CD4-positive, alpha-beta T cell treated with Interferon alpha-2 for 1 hour (primary cell): Measurements from ENCODE around the gene EYA2.
"Not testable (repeated sequence)": the region's sequence is repeated elsewhere in the genome, so short reads cannot be mapped to it uniquely, and the experiment has no call there.

Experiments
- DNase-seq, 2 donors: peaks; one replicate each; pipeline ENCODE4 v3.0.0-alpha.2; 2020 to 2022

Gene EYA2, protein sequence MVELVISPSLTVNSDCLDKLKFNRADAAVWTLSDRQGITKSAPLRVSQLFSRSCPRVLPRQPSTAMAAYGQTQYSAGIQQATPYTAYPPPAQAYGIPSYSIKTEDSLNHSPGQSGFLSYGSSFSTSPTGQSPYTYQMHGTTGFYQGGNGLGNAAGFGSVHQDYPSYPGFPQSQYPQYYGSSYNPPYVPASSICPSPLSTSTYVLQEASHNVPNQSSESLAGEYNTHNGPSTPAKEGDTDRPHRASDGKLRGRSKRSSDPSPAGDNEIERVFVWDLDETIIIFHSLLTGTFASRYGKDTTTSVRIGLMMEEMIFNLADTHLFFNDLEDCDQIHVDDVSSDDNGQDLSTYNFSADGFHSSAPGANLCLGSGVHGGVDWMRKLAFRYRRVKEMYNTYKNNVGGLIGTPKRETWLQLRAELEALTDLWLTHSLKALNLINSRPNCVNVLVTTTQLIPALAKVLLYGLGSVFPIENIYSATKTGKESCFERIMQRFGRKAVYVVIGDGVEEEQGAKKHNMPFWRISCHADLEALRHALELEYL

DNA sequence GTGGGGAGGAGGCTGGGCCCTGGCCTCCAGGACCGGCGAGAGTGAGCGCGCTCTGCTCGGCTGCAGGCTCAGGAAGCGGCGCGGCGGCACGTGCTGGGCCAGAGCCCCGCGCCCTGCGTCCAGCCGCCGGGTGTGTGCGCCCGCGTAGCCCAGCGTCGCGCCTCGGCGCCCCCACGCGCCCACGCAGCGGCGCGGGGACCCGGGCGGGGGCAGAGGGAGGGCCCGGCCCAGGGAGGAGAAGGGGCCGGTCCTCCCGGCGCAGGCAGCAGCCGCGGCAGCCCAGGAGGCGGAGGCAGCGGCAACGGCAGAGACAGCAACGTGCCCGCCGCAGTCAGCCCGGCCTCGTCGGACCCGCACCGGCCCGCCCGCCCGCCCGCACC, at the start of gene EYA2:
Gene EYA2 (plus strand): TSS at position 265 of the 380 bp plus-strand sequence. CDS start 95,168 bp downstream, outside the sequence.
- no peak for DNase-seq

DNA sequence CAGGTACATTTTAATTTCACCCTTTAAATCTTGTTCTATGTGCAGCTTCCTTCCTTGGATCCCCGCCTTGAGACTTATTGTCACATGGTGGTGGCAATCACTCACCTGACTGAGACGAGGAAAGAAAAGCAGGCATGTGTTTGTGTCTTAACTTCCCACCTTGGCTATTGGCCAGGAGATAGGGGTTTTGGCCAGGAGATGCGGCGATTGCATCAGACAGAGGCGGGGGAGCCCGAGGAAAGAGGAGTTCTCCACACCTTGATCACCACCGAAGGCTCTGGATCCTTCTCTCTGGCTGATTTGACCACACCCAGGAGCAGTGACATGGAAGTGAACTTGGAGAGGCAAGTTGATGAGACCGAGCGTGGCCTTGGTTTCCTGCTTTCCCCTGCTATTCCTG, 49.7 kb upstream of the EYA2 start:
- no peak for DNase-seq

DNA sequence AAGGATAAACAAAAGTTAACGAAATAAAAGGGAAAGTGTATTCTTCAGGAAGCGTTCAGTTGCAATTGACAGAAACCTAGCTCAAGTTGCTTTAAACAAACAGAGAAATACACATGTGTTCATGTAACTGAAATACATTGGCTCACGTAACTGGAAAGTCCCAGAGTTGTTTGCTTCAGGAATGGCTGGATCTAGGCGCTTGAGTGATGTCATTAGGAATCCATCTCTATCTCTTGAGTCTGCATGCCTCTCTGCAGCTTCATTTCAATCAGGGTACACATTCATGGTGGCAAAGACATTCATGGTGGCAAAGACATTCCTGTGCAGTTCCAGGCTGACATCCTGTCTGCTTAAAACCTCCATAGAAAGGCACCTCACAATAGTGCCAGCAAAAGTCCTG, 45.4 kb upstream of the EYA2 start:
- DNase-seq, result no peak

DNA sequence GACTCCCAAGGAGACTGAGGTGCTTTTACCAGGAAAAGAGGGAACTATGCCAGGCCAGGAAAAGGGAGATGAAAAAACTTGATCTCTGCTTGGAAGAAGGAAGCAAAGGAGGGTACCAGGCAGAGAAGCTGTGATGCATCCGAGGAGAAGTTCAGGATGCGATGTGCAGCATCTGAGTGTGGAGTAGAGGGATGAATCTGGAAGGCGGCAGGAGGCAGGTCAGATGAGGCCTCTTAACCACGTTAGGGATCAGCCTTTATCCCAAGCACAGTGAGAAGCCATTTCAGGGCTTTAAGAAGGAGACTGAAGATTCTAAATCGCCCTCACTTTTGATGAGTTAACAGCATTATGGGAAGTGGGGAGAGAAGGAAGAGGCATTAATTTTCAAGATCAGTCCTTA, 44.9 kb upstream of the EYA2 start:
- DNase-seq, result no peak

DNA sequence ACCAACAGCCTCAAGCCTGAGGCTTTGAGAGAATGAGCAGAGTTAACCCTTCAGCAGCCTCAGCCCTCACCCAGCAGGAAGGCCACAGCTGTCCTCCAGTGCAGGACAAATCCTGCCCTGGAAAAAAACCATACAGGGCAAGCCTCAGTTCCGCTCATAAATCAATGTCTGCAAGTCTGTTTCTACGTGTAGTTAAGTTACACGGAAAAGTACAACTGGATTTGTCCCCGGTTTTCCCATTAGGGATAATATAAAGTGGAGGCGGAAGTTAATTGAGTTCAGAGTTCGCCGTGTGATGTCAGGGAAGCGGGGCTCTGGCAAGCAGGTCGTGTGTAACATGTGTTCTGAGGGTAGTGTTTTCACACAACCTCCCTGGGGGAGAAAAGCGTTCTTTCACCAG, 44.2 kb upstream of the EYA2 start:
- DNase-seq, result no peak

DNA sequence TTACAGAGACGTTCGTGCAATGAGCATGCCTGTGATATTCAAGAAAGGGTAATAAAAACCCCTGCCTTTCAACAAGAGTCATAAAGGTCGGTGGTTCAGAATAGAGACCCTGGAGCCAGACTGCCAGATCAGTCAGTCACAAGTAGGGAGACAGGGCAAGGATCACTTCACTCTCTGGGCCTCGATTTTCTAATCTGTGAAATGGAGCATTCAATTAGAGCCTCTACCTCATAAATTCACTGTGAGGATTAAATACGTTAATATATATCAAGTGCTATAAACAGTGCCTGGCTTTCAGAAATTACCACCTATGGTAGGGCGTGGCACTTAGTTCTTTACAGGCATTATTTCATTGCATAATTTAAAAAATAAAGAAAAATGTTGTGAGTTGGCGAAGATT, 43.7 kb upstream of the EYA2 start:
- no peak for DNase-seq

DNA sequence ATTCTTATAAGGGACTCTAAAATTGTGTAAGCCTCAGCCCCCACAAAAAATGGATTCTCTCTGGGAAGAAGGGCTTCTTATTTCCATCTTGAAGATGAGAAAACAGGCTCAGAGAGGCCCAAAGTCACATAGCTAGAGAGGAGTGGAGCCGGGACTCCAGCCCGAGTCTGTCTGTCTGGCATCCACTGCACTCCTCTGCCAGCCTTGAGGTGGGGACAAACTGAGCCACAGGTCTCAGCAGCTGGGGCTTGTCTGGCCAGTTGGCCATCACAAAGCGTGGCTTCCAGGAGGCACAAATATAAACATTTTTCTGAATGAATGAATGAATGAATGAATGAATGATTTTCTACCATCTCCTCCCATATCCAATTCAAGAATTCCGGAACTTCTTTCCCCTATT, 42.9 kb upstream of the EYA2 start:
- no peak for DNase-seq

DNA sequence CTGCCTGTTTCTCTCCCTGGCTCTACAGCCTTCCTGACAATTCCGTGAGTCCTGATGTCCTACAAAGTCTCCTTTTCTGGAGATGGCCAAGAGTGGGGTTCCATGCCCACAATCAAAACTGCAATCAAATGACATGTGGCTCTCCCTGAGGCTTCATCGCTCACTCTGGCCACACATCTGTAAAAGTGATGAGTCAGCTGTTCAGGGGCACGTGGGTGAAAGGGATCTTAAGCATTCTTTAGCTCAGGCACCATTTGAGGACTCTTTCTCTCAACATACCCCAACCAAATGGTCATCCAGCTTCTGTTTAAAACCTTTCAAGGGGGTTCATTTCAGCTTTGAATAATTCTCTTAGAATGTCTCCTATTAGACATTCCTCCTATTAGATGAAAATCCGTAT, 42.3 kb upstream of the EYA2 start:
- DNase-seq, result no peak

DNA sequence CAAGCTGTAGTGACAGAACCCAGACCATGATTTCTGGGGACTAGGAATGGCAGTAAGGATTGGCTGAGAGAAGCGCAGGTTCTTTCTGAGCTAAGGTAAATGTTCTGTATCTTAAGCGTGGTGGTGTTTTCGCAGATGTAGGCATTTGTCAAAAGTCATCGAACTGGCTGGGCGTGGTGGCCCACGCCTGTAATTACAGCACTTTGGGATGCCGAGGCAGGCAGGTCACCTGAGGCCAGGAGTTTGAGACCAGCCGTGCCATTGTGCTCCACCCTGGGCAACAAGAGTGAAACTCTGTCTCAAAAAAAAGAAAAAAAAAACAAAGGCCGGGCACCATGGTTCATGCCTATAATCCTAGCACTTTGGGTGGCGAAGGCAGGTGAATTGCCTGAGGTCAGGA, 40.7 kb upstream of the EYA2 start:
- no peak for DNase-seq

DNA sequence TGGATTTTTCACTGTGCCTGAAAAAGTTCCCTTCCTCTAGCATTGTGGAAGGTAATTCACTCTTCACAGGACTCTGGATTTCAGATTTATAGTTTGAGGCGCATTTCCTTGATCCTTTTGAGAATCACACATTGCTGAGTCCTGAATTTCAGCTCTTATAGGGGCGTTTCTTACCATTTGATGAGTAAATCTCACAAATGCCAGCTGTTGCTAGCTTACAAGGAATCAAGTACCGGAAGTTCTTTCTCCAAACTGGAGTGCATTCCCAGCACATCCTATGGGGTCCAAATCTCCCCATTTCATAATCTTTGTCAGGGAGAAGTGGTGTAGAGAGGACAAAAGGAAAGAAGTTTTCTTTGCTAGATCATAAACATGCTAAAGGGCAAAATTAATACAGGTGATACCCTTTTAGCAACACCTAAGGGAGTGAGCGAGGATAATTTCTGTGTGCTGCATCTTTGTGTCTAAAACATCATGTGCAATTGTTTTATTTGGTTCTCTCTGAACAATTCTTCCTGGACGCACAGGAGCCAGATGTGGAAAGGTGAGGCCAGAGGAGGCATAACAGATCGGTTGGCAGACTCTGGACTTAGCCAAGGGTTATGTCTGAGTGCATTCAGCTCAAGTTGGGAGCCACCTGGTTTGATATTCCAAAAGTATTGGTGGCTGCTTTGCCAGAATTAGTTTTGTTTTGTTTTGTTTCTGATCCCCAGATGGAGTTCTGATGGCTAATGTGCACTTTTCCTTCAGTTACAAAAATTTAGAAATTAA, 37.4 kb upstream of the EYA2 start:
- DNase-seq, result no peak

DNA sequence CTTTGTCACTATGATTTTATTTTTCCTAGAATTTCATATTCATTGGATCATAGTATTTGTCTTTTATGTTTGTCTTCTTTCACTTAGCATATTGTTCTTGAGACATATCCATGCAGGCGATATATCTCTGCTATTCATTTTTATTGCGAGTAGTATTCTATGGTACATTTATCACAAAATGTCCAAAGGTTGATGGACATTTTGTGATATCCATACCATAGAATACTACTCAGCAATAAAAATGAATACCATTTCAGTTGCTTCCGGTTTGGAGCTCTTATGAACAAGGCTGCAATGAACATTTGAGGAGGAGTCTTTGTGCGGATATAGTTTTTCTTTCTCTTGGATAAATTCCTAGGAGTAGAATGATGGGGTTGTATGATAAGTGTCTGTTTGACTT, 28.8 kb upstream of the EYA2 start:
- no peak for DNase-seq

DNA sequence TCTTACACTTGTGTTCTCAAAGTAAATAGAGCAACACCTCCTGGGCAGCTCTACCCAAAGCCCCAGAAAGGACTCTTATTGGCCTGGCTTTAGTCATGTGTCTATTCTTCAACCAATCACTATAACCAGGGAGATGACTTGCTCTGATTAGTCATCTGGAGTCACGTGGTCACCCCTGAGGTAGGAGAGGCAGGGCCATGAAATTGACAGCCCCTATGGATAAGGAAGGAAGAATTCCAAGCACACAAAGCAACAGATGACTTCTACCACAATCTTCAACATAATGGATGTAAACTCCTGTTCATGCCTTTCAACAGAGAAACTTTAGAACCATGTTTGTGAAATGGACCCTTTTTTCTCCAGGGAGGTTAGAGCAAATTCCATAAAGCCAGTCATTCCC, 24.6 kb upstream of the EYA2 start:
- no peak for DNase-seq

DNA sequence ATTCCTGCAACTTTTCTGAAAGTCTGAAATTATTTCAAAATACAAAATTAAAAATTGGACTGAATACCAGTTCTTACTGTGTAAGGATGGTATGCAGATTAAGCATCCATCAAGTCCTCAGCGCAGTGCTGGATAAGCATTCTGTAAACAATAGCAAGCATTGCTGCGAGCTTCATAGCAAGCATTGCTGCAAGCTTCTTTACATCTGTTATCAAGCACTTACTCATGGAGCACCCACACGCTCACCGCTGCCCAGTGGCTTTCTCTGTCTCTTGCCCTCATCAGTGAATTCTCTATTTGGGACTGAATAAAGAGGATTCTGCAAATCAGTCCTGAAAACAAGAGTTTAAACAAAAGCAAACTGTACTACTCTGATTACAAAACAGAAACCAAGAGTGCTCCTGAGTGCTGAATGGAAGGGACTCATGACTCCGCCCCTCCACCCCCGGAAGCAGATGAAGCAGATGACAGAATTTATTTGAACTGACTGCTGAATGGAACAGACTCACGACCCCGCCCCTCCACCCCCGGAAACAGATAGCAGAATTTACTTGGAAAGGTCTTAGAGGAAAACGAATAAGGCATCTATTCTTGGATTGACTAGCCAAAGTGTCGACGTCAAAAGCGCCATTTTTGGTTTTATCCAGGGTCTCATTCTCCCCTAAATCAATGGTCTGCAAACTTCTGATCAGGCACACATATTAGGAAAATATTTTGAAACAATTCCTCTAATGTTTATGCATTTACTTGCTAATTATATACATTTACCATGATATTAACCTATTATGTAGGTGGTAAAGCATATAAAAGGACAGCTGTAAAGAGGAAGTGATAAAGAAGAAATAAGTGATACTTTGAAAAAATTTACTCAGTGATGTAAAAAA, 22.1 kb upstream of the EYA2 start:
- DNase-seq, result no peak

DNA sequence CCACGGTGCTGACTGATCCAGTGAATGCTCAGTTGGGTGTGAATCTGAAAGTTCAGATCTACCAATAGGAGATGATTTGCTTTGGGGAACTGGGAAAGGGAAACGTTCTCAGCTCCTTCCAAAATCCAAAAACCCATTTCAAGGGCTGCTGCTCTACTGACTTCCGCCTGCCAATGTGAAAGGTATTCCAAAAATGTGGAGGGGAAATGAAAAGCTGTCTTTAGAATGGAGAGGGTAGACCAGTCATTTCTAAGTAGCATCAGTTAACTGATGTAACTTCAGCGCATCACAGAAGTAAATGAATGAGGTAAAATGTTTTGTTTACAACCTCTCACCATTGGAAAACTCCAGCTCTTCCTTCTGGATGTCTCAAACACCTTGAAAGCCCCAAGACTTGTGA, 19.6 kb upstream of the EYA2 start:
- no peak for DNase-seq

DNA sequence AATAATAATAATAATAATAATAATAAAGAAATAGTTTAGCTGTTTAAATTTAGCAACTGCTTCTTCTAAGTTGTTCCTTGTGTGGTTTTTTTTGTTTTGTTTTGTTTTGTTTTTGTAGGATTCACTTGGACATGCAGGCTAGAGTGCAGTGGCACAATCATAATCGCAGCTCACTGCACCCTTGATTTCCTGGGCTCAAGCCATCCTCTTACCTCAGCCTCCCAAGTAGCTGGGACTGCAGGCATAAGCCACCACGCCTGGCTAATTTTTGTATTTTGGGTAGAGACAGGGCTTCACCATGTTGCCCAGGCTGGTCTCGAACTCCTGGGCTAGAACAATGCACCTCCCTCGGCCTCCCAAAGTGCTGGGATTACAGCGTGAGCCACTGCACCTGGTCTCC, 15.3 kb upstream of the EYA2 start:
- no peak for DNase-seq

DNA sequence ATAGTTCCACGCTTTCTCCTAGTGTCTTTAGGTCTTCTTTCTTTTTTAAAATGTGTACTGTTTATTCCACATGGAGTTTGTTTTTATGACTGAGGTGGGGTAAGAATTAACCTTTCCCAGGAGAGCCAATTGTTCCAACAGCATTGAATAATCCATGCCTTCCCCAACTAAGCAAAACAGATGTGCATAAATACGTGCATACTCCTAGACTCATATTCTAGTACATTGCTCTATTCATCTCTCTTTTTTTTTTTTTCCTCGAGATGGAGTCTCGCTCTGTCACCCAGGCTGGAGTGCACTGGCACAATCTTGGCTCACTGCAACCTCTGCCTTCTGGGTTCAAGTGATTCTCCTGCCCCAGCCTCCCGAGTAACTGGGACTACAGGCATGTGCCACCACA, 14.7 kb upstream of the EYA2 start:
- DNase-seq, result not testable (repeated sequence)

DNA sequence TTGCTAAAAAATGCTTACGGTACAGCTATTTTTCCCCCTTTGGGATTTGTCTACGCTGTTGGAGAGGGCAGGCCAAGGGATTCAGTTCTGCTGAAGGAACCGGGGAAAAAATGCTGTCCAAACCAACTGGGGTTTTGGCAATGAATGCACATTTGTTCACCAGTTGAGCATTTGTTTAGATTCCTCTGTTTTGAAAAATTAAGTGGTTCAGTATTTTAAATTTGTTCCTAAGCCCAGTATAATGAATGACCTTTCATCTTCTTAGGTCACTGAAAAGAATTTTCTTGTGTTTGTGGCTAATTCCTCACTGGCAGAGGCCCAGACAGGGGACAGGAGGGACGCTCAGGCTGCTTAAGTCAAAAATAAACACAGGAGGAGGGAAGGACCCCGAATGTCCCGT, 10.8 kb upstream of the EYA2 start:
- no peak for DNase-seq

DNA sequence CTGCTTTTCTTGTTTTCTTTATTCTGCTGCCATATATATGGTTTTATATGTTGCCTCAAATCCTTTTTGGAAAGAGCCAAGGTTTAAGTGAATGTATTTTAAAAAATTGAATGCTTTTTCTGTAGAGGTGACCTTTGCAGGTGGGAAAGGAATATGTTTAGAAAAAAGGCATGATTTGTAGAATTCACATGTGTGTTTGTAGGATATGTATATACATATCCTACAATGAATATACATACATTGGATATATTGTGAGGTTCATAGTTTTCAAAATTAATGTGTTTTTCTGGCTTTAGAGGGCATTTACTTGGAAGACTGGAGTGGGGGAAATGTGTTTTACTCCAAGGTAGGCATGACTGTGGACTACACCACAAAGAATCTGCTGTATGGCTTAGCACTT, 4.0 kb upstream of the EYA2 start:
- DNase-seq, result no peak

DNA sequence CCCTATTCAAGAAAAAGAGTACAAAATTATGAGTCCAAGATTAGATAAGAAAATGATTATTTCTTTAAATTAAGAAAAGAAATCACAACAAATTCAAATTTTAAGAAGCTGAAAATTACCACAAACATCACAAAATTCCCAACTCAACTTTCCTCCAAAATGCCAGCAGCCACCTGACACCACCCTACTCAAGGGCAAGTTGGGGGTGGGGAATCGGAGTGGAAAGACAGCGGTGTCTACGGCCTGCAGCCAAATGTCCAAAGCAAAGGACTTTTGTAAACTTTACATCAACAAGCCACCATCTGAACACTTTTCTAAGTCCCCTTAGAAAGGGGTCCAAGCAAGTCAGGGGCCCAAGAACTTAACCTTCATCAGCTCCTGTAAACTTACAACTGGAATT, 1.6 kb upstream of the EYA2 start:
- no peak for DNase-seq

DNA sequence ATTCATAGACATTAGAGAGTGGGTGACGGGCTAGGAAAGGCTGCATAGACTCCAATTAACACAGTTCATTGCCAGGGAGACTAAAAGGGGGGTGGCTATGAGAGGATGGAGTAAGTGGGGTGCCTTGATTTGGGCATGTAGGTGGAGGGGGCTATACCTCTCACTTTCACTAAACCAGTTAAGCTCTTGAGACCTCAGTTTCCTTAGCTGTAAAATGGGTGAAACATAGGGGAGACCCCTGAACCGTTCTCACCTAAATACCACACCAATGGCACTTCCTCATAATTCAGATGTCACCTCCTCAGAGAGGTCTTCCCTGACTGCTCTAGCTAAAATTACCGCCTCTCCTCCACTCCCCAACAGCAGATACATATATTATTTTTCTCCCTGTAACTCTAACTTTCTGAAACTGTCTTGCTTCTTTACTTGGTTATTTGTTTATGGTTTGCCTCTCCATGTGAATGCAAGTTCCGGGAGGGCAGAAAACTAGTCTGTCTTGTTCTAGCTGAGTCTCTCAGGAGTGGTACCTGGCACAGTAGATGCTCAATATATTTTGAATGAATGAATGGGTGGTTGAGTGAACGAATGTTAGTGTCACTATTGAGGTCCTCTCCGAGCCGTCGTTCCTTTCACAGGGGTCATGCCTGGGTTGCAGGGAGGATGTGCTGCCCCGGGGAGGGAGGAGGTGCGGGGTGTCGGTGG, 615 bp upstream of the EYA2 start:
- DNase-seq, result no peak

DNA sequence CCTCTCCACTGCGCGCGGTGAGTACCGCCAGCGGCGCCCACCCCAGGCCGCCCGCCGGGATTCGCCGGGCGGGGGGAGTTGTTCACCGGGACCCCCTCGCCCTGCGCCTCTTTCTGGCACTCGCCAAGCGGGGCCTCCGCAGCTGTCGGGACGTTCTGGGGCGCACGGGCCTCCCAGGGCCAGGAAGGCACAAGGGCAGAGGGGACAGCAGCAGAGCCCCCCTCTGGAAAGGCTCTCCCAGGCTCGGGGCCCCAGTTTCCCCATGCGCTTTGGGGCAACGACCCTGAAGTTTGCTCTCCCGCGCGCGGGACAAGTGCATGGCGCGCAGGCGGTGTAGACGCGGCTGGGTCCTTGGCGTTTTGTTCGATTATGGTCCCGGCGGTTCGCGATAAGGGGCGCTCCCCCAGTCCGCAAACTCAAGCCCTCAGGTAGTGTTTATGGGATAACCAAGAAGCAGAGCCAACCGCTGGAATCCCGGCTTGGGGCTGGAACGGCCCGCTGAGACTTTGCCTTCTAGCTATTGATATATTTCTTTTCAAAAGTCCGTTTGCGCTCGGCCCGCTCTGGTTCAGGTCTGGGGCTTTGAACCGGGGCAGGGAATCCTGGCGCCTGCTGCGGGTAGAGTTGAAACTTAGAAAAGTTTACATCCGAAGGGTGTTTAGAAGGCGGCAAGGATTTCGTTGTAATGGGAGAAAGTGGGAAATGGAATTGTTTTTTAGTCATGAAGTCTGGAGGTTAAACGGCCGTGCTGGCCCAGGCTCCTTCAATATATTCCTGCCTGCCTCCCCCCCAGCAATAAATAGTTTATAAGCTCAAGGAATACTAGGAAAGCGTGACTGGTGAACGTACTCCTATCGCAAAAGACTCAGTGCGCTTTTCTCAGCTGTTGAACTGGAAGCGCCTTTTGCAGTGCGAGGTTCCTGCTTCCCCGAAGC, 595 bp downstream of the EYA2 start:
- no peak for DNase-seq

DNA sequence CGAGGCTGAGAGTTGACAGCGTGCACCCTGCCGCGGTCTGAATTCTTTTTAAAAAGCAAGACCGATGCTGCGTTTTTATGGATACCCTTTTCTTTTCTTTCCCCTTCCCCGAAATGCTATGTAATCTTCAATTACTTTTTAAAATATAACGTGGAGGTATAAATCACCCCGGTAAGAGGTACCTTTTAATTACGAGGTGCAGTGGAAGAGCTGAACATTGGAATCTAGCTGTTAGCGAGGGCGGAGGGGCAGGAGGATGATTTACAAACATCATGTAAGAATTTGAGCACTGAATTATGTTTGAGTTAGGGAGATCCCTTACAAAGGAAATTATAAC, 1.2 kb downstream of the EYA2 start:
- DNase-seq, result no peak
